Mesenchymal stem cell (in vitro differentiated cells and primary cell): ENCODE measurements around the gene DOCK8.

ENCODE experiments used
- DNase-seq: peaks from one replicate; pipeline ENCODE4 v3.0.0-alpha.2; 2013
- H2AFZ ChIP-seq: one replicate; pipeline ENCODE4 v1.6.1; 2013; ENCODE audit warnings: low read depth, mild to moderate bottlenecking, control low read depth, inconsistent platforms, low read length, moderate library complexity
- H2AK5ac ChIP-seq: 2 replicates; pipeline ENCODE4 v1.6.1; 2013; ENCODE audit warnings: low read length, moderate library complexity, mild to moderate bottlenecking, inconsistent platforms; ENCODE audit not compliant: severe bottlenecking
- H2BK120ac ChIP-seq: one replicate; pipeline ENCODE4 v1.6.1; 2013; ENCODE audit warnings: low read depth, mild to moderate bottlenecking, inconsistent platforms, low read length, moderate library complexity
- H2BK12ac ChIP-seq, 2 experiments: one replicate each; pipeline ENCODE4 v1.6.1; 2013; ENCODE audit warnings: inconsistent platforms in 2 of 2, low read length in 2 of 2, mild to moderate bottlenecking in 2 of 2, moderate library complexity in 2 of 2, control low read depth in 1 of 2
- H2BK15ac ChIP-seq: one replicate; pipeline ENCODE4 v1.6.1; 2013; ENCODE audit warnings: mild to moderate bottlenecking, low read depth, inconsistent platforms; ENCODE audit not compliant: poor library complexity, severe bottlenecking
- H2BK5ac ChIP-seq: 2 replicates; pipeline ENCODE4 v1.6.1; 2013; ENCODE audit warnings: low read depth, mild to moderate bottlenecking, low read length, control low read depth, inconsistent platforms; ENCODE audit not compliant: poor library complexity, severe bottlenecking
- H3K14ac ChIP-seq, 2 experiments: one replicate each; pipeline ENCODE4 v1.6.1; 2013; ENCODE audit warnings: inconsistent platforms in 2 of 2, low read length in 2 of 2, control low read depth in 1 of 2, mild to moderate bottlenecking in 1 of 2, moderate library complexity in 1 of 2
- H3K18ac ChIP-seq, 2 experiments: one replicate each; pipeline ENCODE4 v1.6.1; 2013; ENCODE audit warnings: inconsistent platforms in 2 of 2, low read length in 2 of 2, control low read depth in 1 of 2, low read depth in 1 of 2, mild to moderate bottlenecking in 1 of 2
- H3K23ac ChIP-seq, 2 experiments: one replicate each; pipeline ENCODE4 v1.6.1; 2013; ENCODE audit warnings: inconsistent platforms in 2 of 2, low read length in 2 of 2, mild to moderate bottlenecking in 2 of 2, moderate library complexity in 2 of 2, control low read depth in 1 of 2
- H3K27ac ChIP-seq: 2 replicates; pipeline ENCODE4 v1.5.1; 2013; ENCODE audit warnings: mild to moderate bottlenecking, moderate library complexity, low read length, control low read depth, inconsistent platforms; ENCODE audit not compliant: poor library complexity, severe bottlenecking
- H3K27me3 ChIP-seq, 2 experiments: 2 replicates each; pipeline versions ENCODE4 v1.6.1 to v1.7.0; 2013; ENCODE audit warnings: low read length in 2 of 2, mild to moderate bottlenecking in 2 of 2, moderate library complexity in 2 of 2, control low read depth in 1 of 2, inconsistent platforms in 1 of 2; ENCODE audit not compliant: control insufficient read depth in 1 of 2, insufficient read depth in 1 of 2
- H3K36me3 ChIP-seq, 2 experiments: 2 replicates each; pipeline versions ENCODE4 v1.6.1 to v1.7.0; 2013; ENCODE audit warnings: low read length in 2 of 2, control low read depth in 1 of 2, inconsistent platforms in 1 of 2, low read depth in 1 of 2, mild to moderate bottlenecking in 1 of 2; ENCODE audit not compliant: insufficient read depth in 2 of 2, control insufficient read depth in 1 of 2
- H3K4ac ChIP-seq, 2 experiments: one replicate each; pipeline ENCODE4 v1.6.1; 2013; ENCODE audit warnings: inconsistent platforms in 2 of 2, low read length in 2 of 2, mild to moderate bottlenecking in 2 of 2, moderate library complexity in 2 of 2, control low read depth in 1 of 2, low read depth in 1 of 2
- H3K4me1 ChIP-seq: 2 replicates; pipeline ENCODE4 v1.6.1; 2013; ENCODE audit warnings: low read depth, low read length, control low read depth; ENCODE audit not compliant: control insufficient read depth, insufficient read depth
- H3K4me2 ChIP-seq: 2 replicates; pipeline ENCODE4 v1.6.1; 2013; ENCODE audit warnings: low read length, mild to moderate bottlenecking, inconsistent platforms; ENCODE audit not compliant: poor library complexity, severe bottlenecking
- H3K4me3 ChIP-seq, 2 experiments: 2 replicates each; pipeline versions ENCODE4 v1.5.1 to v1.7.0; 2013; ENCODE audit warnings: low read length in 2 of 2, mild to moderate bottlenecking in 2 of 2, control low read depth in 1 of 2, low read depth in 1 of 2; ENCODE audit not compliant: insufficient read depth in 1 of 2
- H3K79me1 ChIP-seq: replicated peaks from 2 replicates; pipeline ENCODE4 v1.6.1; 2013; ENCODE audit warnings: mild to moderate bottlenecking, control low read depth, low read length, inconsistent platforms; ENCODE audit not compliant: poor library complexity, severe bottlenecking
- H3K9ac ChIP-seq: 2 replicates; pipeline ENCODE4 v1.7.0; 2013; ENCODE audit warnings: mild to moderate bottlenecking, low read length, moderate library complexity
- H3K9me3 ChIP-seq: 2 replicates; pipeline ENCODE4 v1.7.0; 2013; ENCODE audit warnings: mild to moderate bottlenecking, low read length; ENCODE audit not compliant: control insufficient read depth
- H4K8ac ChIP-seq: one replicate; pipeline ENCODE4 v1.6.1; 2013; ENCODE audit warnings: inconsistent platforms, mild to moderate bottlenecking, low read length, moderate library complexity
- H4K91ac ChIP-seq: one replicate; pipeline ENCODE4 v1.6.1; 2013; ENCODE audit warnings: mild to moderate bottlenecking, low read length, inconsistent platforms
- WGBS: methylation state at CpG from one replicate; pipeline ENCODE4 v1.1.7; 2013; ENCODE audit warnings: mixed read lengths; 5-methylcytosine and 5-hydroxymethylcytosine counted together

DOCK8 gene

DNA sequence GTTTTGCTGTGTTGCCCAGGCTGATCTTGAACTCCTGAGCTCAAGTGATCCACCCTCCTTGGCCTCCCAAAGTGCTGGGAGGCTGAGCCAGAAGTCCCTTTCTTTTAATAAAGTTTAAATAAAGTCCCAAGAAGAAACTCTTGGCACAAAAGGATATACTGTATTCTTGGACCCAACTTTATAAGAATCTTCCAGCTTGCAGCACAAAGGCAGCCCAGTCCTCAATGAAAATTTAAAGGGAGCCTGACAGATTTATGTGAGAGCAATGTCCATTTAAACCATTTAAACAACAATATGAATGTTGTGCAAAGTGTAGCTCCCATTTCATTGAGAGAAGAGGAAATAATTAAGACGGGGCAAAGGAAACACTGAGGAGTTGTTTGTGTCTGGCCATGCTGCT lies 217.0 kb downstream of the DOCK8 start:
- Histone ChIP-seq H3K18ac (no peak overlapping the region), H3K27ac (no peak overlapping the region), H2AFZ (no peak overlapping the region), H3K9me3 (no peaks in the 10 kb centered on the region), H3K4me2 (no peak overlapping the region), H4K91ac (no peak overlapping the region), H3K4me3 (no peak overlapping the region), H3K9ac (no peak overlapping the region), H3K36me3 (no peaks in the 10 kb centered on the region), H2BK12ac (no peak overlapping the region), H3K14ac (no peak overlapping the region), H4K8ac (no peak overlapping the region), H2AK5ac (no peak overlapping the region), H3K79me1 (no peaks in the 10 kb centered on the region), H2BK5ac (no peak overlapping the region), H2BK15ac (no peak overlapping the region), H3K23ac (no peak overlapping the region), H2BK120ac (no peak overlapping the region), H3K27me3 (peaks cover 0 to 8% of the 10 kb centered on the region in 2 experiments), H3K4ac (no peak overlapping the region), H3K4me1 (no peaks in the 10 kb centered on the region)
- DNase-seq: no peak
- no CpG with 5 or more reads among the region's 1 CpG for WGBS

GRCh38 chr9:436482-436881 lies 221.8 kb downstream of the DOCK8 start:
- Histone ChIP-seq H3K27me3 (peaks cover 0 to 8% of the 10 kb centered on the region in 2 experiments), H2BK5ac (no peak overlapping the region), H2BK12ac (no peak overlapping the region), H3K14ac (no peak overlapping the region), H3K4me1 (peaks cover 2% of the 10 kb centered on the region), H3K23ac (no peak overlapping the region), H4K91ac (no peak overlapping the region), H3K18ac (no peak overlapping the region), H2BK120ac (no peak overlapping the region), H3K4me2 (no peak overlapping the region), H2AK5ac (no peak overlapping the region), H3K79me1 (no peaks in the 10 kb centered on the region), H3K9ac (peak overlapping the region; percentile 46), H3K9me3 (no peaks in the 10 kb centered on the region), H3K4ac (no peak overlapping the region), H2AFZ (no peak overlapping the region), H4K8ac (no peak overlapping the region), H3K36me3 (no peaks in the 10 kb centered on the region), H3K4me3 (no peak overlapping the region), H3K27ac (no peak overlapping the region), H2BK15ac (no peak overlapping the region)
- DNase-seq: no peak
- WGBS: 7% methylated on average over 1 of the region's 3 CpGs

DNA sequence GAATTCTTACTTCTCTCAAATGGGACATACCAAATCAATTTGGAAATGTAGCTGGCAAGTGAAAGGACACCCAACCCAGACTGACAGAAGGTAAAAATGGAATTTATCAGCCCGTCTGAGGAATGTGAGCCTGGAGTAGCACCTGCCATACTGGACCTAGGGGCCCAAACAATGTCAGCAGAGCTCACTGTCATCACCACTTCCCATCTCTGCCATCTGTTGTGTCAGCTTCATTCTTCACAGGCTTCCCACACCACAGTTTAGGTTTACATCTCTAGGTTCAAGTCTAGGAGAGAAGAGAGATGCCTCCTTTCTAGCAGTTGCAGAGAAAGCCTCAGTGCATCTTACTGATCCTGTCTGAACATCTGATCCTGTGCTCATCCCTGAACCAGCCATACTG lies 222.4 kb downstream of the DOCK8 start:
- Histone ChIP-seq H3K9me3 (no peaks in the 10 kb centered on the region), H2BK5ac (no peak overlapping the region), H3K79me1 (no peaks in the 10 kb centered on the region), H2BK15ac (no peak overlapping the region), H2AFZ (no peak overlapping the region), H3K14ac (no peak overlapping the region), H3K4me1 (peaks cover 2% of the 10 kb centered on the region), H2BK12ac (no peak overlapping the region), H3K4me2 (no peak overlapping the region), H3K27ac (peak overlapping the region; percentile 64), H3K9ac (peak overlapping the region; percentile 46), H4K8ac (no peak overlapping the region), H2AK5ac (no peak overlapping the region), H3K4me3 (no peak overlapping the region), H3K4ac (no peak overlapping the region), H3K36me3 (no peaks in the 10 kb centered on the region), H3K23ac (no peak overlapping the region), H4K91ac (no peak overlapping the region), H3K18ac (no peak overlapping the region), H3K27me3 (peaks cover 0 to 8% of the 10 kb centered on the region in 2 experiments), H2BK120ac (no peak overlapping the region)
- DNase-seq: no peak
- 33% methylated on average over 1 of the region's 1 CpG for WGBS

DNA sequence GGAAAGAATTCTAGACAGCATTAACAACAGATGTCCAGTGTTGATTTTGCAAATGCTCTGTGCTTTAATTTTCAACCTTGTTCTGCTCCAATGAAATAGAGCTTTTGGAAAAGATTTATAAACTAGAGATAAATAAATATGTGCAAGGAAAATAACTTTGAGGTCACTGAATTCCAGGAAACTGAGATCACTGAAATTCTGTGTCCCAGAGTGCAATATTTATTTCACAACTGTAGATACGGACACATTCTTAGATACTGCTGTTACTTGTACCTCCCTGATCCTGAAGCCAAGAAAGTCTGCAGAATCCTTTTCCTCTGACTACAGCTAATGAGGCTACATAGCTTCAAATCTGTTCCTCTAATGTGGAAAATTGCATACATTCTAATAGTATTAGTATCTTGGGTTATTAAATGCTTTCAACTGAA lies 222.9 kb downstream of the DOCK8 start:
- H2BK5ac ChIP-seq: no peak overlapping the region
- no peak overlapping the region for H3K14ac ChIP-seq
- no peak overlapping the region for H2BK12ac ChIP-seq
- peak overlapping the region in 1 of 2 experiments; percentile 28 for H3K4me3 ChIP-seq
- no peak overlapping the region for H2BK15ac ChIP-seq
- no peak overlapping the region for H3K23ac ChIP-seq
- no peaks in the 10 kb centered on the region for H3K36me3 ChIP-seq
- no peak overlapping the region for H3K18ac ChIP-seq
- H3K4me1 ChIP-seq: peaks cover 2% of the 10 kb centered on the region
- no peak overlapping the region for H2AFZ ChIP-seq
- H3K9me3 ChIP-seq: no peaks in the 10 kb centered on the region
- DNase-seq: peak; percentile 18
- no peak overlapping the region for H3K4ac ChIP-seq
- peaks cover 0 to 6% of the 10 kb centered on the region in 2 experiments for H3K27me3 ChIP-seq
- peak overlapping the region; percentile 71 for H3K9ac ChIP-seq
- no peak overlapping the region for H4K8ac ChIP-seq
- H3K27ac ChIP-seq: peak overlapping the region; percentile 76
- H4K91ac ChIP-seq: no peak overlapping the region
- no peaks in the 10 kb centered on the region for H3K79me1 ChIP-seq
- 17% methylated on average over 1 of the region's 1 CpG for WGBS
- no peak overlapping the region for H2AK5ac ChIP-seq
- H2BK120ac ChIP-seq: no peak overlapping the region
- no peak overlapping the region for H3K4me2 ChIP-seq
